ENCODE results near the gene RBMXL3. TPM values are rescaled to one million over a fixed set of nuclear protein-coding genes. Genes with fewer than 3 reads are reported as not detected.

RBMXL3 gene
- total and polyA plus RNA-seq, 2 donors from 2014 or later = not detected

DNA sequence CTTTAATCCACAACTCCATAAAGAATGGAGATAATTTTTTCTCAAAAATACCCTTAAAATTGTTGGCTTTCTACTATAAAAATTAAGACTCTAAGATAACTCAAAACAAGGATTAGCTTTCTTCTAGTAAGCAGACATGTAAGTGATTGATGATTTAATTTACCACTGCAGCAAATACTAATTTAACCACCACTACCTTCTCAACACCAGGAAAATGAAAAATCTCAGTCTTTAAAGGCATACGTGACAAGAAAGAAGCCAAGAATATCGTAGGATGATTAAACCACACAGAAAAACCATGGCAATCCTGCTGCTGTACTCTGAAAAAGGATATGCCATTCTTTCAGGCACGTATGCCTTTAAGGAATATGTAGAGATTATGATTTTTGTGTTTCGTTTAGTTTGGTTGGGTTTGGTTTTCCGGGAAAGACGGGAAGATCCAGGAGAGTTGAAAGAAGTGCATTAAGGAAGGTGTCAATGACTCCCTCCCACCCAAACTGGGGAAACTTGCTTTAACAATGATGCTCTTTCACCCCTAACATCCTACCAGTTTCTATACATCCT is 43.8 kb downstream of the RBMXL3 start:
- H3K9me3 ChIP-seq (ENCODE audit: control insufficient read depth in 2 of 3, insufficient read depth in 1 of 3, low read length in 3 of 3) = no peaks in the 10 kb centered on the region
- no peak overlapping the region for H3K27ac ChIP-seq (ENCODE audit: low read depth in 2 of 2, low read length in 2 of 2)
- no peak for TF ChIP-seq CTCF (IDR thresholded peaks at IDR 0.05; ENCODE audit: borderline replicate concordance, extremely low read depth, insufficient read depth)
- H3K4me1 ChIP-seq (ENCODE audit: control insufficient read depth in 2 of 3, insufficient read depth in 2 of 3, low read depth in 1 of 3, low read length in 3 of 3) = no peaks in the 10 kb centered on the region
- peak overlapping the region in 2 of 3 donors; percentile 32 to 81 for H3K9ac ChIP-seq (ENCODE audit: low read length in 3 of 3)
- intact Hi-C loops (cut with DNase I) = no loop called here
- no peaks in the 10 kb centered on the region for H3K36me3 ChIP-seq (ENCODE audit: control insufficient read depth in 2 of 3, insufficient read depth in 3 of 3, low read length in 3 of 3)
- FAIRE-seq (no peak), DNase-seq (peak in 1 of 5 donors; percentile 7)
- peak overlapping the region; percentile 65 to 83 (median 66) for H3K4me3 ChIP-seq (ENCODE audit: low read length in 3 of 3)
- H3K27me3 ChIP-seq (ENCODE audit: control insufficient read depth, insufficient read depth, low read length) = peaks cover 4% of the 10 kb centered on the region

DNA sequence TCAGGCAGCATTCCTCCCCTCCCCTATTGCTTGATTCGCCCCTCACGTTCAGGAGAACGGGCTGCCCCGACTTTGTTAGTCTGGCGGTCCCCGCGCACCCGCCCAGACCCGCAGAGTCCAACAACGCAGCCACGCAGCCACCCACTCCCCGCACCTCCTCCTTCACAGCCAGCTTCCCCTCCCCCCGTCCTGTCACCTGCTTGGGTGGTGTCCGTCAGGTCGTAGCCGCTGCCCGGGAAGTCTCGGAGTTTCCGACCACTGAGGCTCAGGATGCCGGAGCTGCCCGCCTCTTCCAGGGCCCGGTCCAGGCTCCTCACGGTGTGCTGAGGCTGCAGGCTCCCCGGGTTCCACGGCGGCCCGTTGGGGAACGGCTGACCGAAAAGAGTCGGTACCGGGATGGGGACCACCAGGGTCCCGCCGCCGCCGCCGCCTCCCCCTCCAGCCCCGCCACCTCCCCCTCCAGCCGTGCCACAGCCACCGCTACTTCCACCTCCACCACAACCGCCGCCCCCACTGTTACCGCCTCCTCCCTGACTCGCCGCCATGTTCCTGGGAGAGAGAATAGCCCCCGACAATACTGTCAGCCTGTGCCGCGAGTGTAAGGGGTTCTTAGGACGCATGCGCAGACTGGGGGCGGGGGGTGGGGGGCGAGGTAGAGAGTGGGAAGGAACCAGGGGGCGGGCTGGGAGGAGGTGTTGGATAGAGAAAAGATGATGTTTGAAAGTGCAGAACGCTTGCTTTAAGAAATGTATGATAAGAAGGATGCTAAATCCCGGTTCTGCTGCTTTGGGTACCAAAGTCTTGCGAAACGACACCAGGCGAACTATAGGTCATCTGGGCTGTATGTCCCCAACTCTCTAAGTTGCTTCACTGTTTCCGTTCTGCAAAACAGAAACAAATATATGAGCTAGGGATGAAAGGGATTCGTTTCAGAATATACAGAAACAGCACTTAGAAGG is 44.6 kb downstream of the RBMXL3 start, which contains the start of gene LRCH2:
Gene LRCH2, minus strand, starts transcription at position 600 of the 959 bp plus-strand sequence. Its CDS starts 55 bp downstream, at position 545.
- DNase-seq = peak; percentile 44 to 88 (median 74)
- intact Hi-C loops (cut with DNase I) = no loop called here

DNA sequence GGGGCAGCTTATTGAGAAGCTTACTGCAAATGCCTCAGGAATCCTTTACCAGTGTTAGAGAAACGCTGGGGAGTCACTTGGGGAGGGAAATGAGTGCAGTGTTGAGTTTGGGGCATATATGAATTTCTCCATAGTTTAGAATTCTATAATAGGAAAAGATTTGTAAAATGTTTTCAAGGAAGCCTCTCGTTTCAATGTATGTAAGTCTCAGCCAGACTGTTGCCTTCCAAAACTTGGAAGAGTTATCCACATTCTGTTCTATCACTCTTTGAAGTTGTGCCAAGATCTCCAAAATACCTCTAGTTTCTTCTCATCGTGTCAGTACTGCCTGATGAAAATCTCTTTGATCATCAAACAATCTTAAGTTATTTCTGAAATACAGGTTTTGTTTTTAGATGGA is 45.3 kb downstream of the RBMXL3 start:
- FAIRE-seq (no peak), DNase-seq (no peak)
- Histone ChIP-seq H3K36me3 (ENCODE audit: control insufficient read depth in 2 of 3, insufficient read depth in 3 of 3, low read length in 3 of 3) (no peaks in the 10 kb centered on the region), H3K4me1 (ENCODE audit: control insufficient read depth in 2 of 3, insufficient read depth in 2 of 3, low read depth in 1 of 3, low read length in 3 of 3) (no peaks in the 10 kb centered on the region), H3K27ac (ENCODE audit: low read depth in 2 of 2, low read length in 2 of 2) (no peak overlapping the region), H3K9me3 (ENCODE audit: control insufficient read depth in 2 of 3, insufficient read depth in 1 of 3, low read length in 3 of 3) (no peaks in the 10 kb centered on the region), H3K9ac (ENCODE audit: low read length in 3 of 3) (peak overlapping the region in 1 of 3 donors; percentile 69), H3K4me3 (ENCODE audit: low read length in 3 of 3) (peak overlapping the region; percentile 38 to 77 (median 61)), H3K27me3 (ENCODE audit: control insufficient read depth, insufficient read depth, low read length) (peaks cover 4% of the 10 kb centered on the region)
- no peak for TF ChIP-seq CTCF (IDR thresholded peaks at IDR 0.05; ENCODE audit: borderline replicate concordance, extremely low read depth, insufficient read depth)
- intact Hi-C loops (cut with DNase I) = no loop called here

More for the DNA sequence above, 44.6 kb downstream of the RBMXL3 start, which contains the start of gene LRCH2:
- Histone ChIP-seq H3K9ac (ENCODE audit: low read length in 3 of 3) (peak within 1 kb of the TSS in 2 of 3 donors; percentile 32 to 81), H3K36me3 (ENCODE audit: control insufficient read depth in 2 of 3, insufficient read depth in 3 of 3, low read length in 3 of 3) (no peaks in the 10 kb centered on the region), H3K4me3 (ENCODE audit: low read length in 3 of 3) (peak within 1 kb of the TSS; percentile 65 to 83 (median 66)), H3K4me1 (ENCODE audit: control insufficient read depth in 2 of 3, insufficient read depth in 2 of 3, low read depth in 1 of 3, low read length in 3 of 3) (no peaks in the 10 kb centered on the region), H3K27me3 (ENCODE audit: control insufficient read depth, insufficient read depth, low read length) (peaks cover 4% of the 10 kb centered on the region), H3K27ac (ENCODE audit: low read depth in 2 of 2, low read length in 2 of 2) (no peak within 1 kb of the TSS), H3K9me3 (ENCODE audit: control insufficient read depth in 2 of 3, insufficient read depth in 1 of 3, low read length in 3 of 3) (no peaks in the 10 kb centered on the region)
- no peak for FAIRE-seq
- TF ChIP-seq CTCF (IDR thresholded peaks at IDR 0.05; ENCODE audit: borderline replicate concordance, extremely low read depth, insufficient read depth) = no peak
